ENCODE data around the gene CNOT1. TPM values are rescaled to one million over a fixed set of nuclear protein-coding genes. Genes with fewer than 3 reads are reported as not detected.

Gene CNOT1
- total and polyA plus RNA-seq, 8 donors, result 137 to 209 (median 180) TPM

GRCh38 chr16:58655215-58655596, 25.6 kb upstream of the CNOT1 start:
- H3K4me3 ChIP-seq, result no peak overlapping the region
- intact Hi-C loops (cut with DNase I), result no loop called here

GRCh38 chr16:58654560-58655214, 25.1 kb upstream of the CNOT1 start:
- no peak overlapping the region for H3K27ac ChIP-seq
- no peak for ATAC-seq
- TF ChIP-seq CTCF (IDR thresholded peaks at IDR 0.05), result no peak

More at GRCh38 chr16:58655215-58655596, 25.6 kb upstream of the CNOT1 start:
- no peak overlapping the region for H3K27ac ChIP-seq
- TF ChIP-seq CTCF (IDR thresholded peaks at IDR 0.05), result no peak
- H3K4me1 ChIP-seq, result no peaks in the 10 kb centered on the region
- no peaks in the 10 kb centered on the region for H3K36me3 ChIP-seq
- H3K27me3 ChIP-seq, result no peaks in the 10 kb centered on the region
- no peak for ATAC-seq
- no peaks in the 10 kb centered on the region for H3K9me3 ChIP-seq
- DNase-seq, result no peak

GRCh38 chr16:58652741-58653140, 23.1 kb upstream of the CNOT1 start:
- no peak for TF ChIP-seq CTCF (IDR thresholded peaks at IDR 0.05)
- H3K27ac ChIP-seq, result no peak overlapping the region
- H3K27me3 ChIP-seq, result no peaks in the 10 kb centered on the region
- no peak for ATAC-seq
- intact Hi-C loops (cut with DNase I), result no loop called here
- H3K4me3 ChIP-seq, result no peak overlapping the region
- no peak for DNase-seq
- no peaks in the 10 kb centered on the region for H3K4me1 ChIP-seq
- no peaks in the 10 kb centered on the region for H3K36me3 ChIP-seq
- H3K9me3 ChIP-seq, result no peaks in the 10 kb centered on the region

More at GRCh38 chr16:58654560-58655214, 25.1 kb upstream of the CNOT1 start:
- no peak for DNase-seq
- Histone ChIP-seq H3K4me1 (no peaks in the 10 kb centered on the region), H3K27me3 (no peaks in the 10 kb centered on the region), H3K9me3 (no peaks in the 10 kb centered on the region), H3K36me3 (no peaks in the 10 kb centered on the region), H3K4me3 (no peak overlapping the region)
- intact Hi-C loops (cut with DNase I), result no loop called here

- H3K27ac ChIP-seq, result no peak overlapping the region
- H3K36me3 ChIP-seq, result no peaks in the 10 kb centered on the region
- DNase-seq, result no peak
- no peak overlapping the region for H3K4me3 ChIP-seq
- H3K4me1 ChIP-seq, result no peaks in the 10 kb centered on the region
- H3K27me3 ChIP-seq, result no peaks in the 10 kb centered on the region
- no peak for TF ChIP-seq CTCF (IDR thresholded peaks at IDR 0.05)
- no peak for ATAC-seq
- intact Hi-C loops (cut with DNase I), result no loop called here
- H3K9me3 ChIP-seq, result no peaks in the 10 kb centered on the region
Observed at GRCh38 chr16:58651965-58652348, 22.3 kb upstream of the CNOT1 start.

- Histone ChIP-seq H3K27me3 (no peaks in the 10 kb centered on the region), H3K4me1 (no peaks in the 10 kb centered on the region), H3K4me3 (no peak overlapping the region), H3K36me3 (no peaks in the 10 kb centered on the region), H3K9me3 (no peaks in the 10 kb centered on the region), H3K27ac (no peak overlapping the region)
- no peak for TF ChIP-seq CTCF (IDR thresholded peaks at IDR 0.05)
- ATAC-seq, result no peak
- intact Hi-C loops (cut with DNase I), result no loop called here
- DNase-seq, result no peak
Observed at GRCh38 chr16:58649707-58650106, 20.1 kb upstream of the CNOT1 start.

All from left lung (tissue), 10 donors.